A549 (cell line): ENCODE data around the gene MT1A. TPM values are rescaled to one million over a fixed set of nuclear protein-coding genes. Genes with fewer than 3 reads are reported as not detected.

Experiments used
- ATAC-seq, 2 experiments: fragments of 200-7000 bp in 1 of 2; fragments of >200 bp in 1 of 2; cut with Nextera tagmentation in 1 of 2; cut with Tn5 transposase in 1 of 2; 3 replicates each; pipeline versions ENCODE4 v1.8.0 to v1.9.1; 2018 to 2020; ENCODE audit warnings: mild to moderate bottlenecking in 1 of 2, moderate library complexity in 1 of 2
- CTCF ChIA-PET: fragments of 300-600 bp; sonication (Branson Sonifier 250); formaldehyde crosslinking; extraction: SDS; loops from one replicate; lab custom pipeline; 2021; ENCODE audit warnings: antibody characterized with exemption, inconsistent platforms; lab: Yijun Ruan, JAX
- POLR2A ChIA-PET: fragments of 350-600 bp; formaldehyde crosslinking; extraction: SDS; loops from one replicate; lab custom pipeline; 2021; ENCODE audit warnings: antibody characterized with exemption, inconsistent platforms; lab: Yijun Ruan, JAX
- DNase-seq, 2 experiments: peaks; one replicate each; pipeline versions ENCODE4 v3.0.0 to v3.0.0-alpha.2; 2011 to 2016; ENCODE audit warnings: low read depth in 1 of 2, low spot score in 1 of 2
- FAIRE-seq: peaks from 2 replicates; lab custom pipeline; 2011; peaks lifted over from hg19 to GRCh38; lab: Jason Lieb, UNC
- H3K27ac ChIP-seq, 2 experiments: fragments of >200 bp; sonication (Bioruptor Twin); formaldehyde crosslinking; 3 replicates each; pipeline ENCODE4 v1.5.1; 2016 to 2017
- H3K4me1 ChIP-seq: fragments of >200 bp; sonication (Bioruptor Twin); formaldehyde crosslinking; 3 replicates; pipeline ENCODE4 v1.6.1; 2016
- H3K4me2 ChIP-seq: fragments of >200 bp; sonication (Bioruptor Twin); formaldehyde crosslinking; 3 replicates; pipeline ENCODE4 v1.6.1; 2016
- H3K4me3 ChIP-seq: fragments of >200 bp; sonication (Bioruptor Twin); formaldehyde crosslinking; 3 replicates; pipeline ENCODE4 v1.5.1; 2016
- H3K9me3 ChIP-seq: fragments of >200 bp; sonication (Bioruptor Twin); formaldehyde crosslinking; 3 replicates; pipeline ENCODE4 v1.6.1; 2016
- CEBPB ChIP-seq, 2 experiments: fragments of >200 bp in 1 of 2; sonication (Bioruptor Twin) in 1 of 2; formaldehyde crosslinking in 1 of 2; IDR thresholded peaks; 2 replicates each; pipeline ENCODE4 v1.6.1; 2012 to 2016
- CHD4 ChIP-seq: fragments of 200-600 bp; sonication (generic); IDR thresholded peaks from 2 replicates; pipeline ENCODE4 v1.6.1; 2016; ENCODE audit warnings: antibody characterized with exemption, mild to moderate bottlenecking, borderline replicate concordance
- CTCF ChIP-seq: fragments of >200 bp; sonication (Bioruptor Twin); formaldehyde crosslinking; IDR thresholded peaks from 3 replicates; pipeline ENCODE4 v1.5.1; 2016
- ESRRA ChIP-seq: fragments of 150-350 bp; IDR thresholded peaks from 2 replicates; pipeline ENCODE4 v1.6.1; 2014; ENCODE audit warnings: mild to moderate bottlenecking, low read length, borderline replicate concordance
- FOXS1 ChIP-seq: fragments of 250-450 bp; sonication (Bioruptor Pico); IDR thresholded peaks from 2 replicates; pipeline ENCODE4 v1.5.0; 2020; ENCODE audit warnings: mild to moderate bottlenecking, moderate library complexity
- HES2 ChIP-seq: fragments of >200 bp; sonication (Bioruptor Twin); formaldehyde crosslinking; IDR thresholded peaks from 2 replicates; pipeline ENCODE4 v1.6.1; 2016
- HOXB13 ChIP-seq: fragments of 250-450 bp; sonication (Bioruptor Pico); IDR thresholded peaks from 2 replicates; pipeline ENCODE4 v1.5.0; 2020; ENCODE audit warnings: low read depth, mild to moderate bottlenecking, moderate library complexity
- JUN ChIP-seq, 2 experiments: fragments of >200 bp; sonication (Bioruptor Twin); formaldehyde crosslinking; IDR thresholded peaks; 2 replicates in 1 of 2; 3 replicates in 1 of 2; pipeline ENCODE4 v1.6.1; 2016 to 2017
- KDM1A ChIP-seq: fragments of 200-600 bp; sonication (generic); IDR thresholded peaks from 2 replicates; pipeline ENCODE4 v1.6.1; 2016; ENCODE audit warnings: low read depth, mild to moderate bottlenecking
- KDM5A ChIP-seq: fragments of 200-600 bp; sonication (generic); IDR thresholded peaks from 2 replicates; pipeline ENCODE4 v1.6.1; 2016; ENCODE audit warnings: antibody characterized with exemption, mild to moderate bottlenecking
- MAFK ChIP-seq: fragments of 450-650 bp; IDR thresholded peaks from 2 replicates; pipeline ENCODE4 v1.6.1; 2014; ENCODE audit not compliant: partially characterized antibody
- MAX ChIP-seq: IDR thresholded peaks from 2 replicates; pipeline ENCODE4 v1.6.1; 2012
- NPAS2 ChIP-seq: fragments of 250-450 bp; sonication (Bioruptor Pico); IDR thresholded peaks from 2 replicates; pipeline ENCODE4 v1.8.0; 2022; ENCODE audit warnings: mild to moderate bottlenecking, moderate library complexity, borderline replicate concordance
- RARB ChIP-seq: fragments of 250-450 bp; sonication (Bioruptor Pico); IDR thresholded peaks from 2 replicates; pipeline ENCODE4 v1.8.0; 2021; ENCODE audit warnings: mild to moderate bottlenecking, moderate library complexity
- REST ChIP-seq: fragments of 200-600 bp; sonication (generic); IDR thresholded peaks from 2 replicates; pipeline ENCODE4 v1.6.1; 2016; ENCODE audit warnings: antibody characterized with exemption, mild to moderate bottlenecking, moderate library complexity
- RFX5 ChIP-seq: fragments of 450-650 bp; IDR thresholded peaks from 2 replicates; pipeline ENCODE4 v1.7.1; 2014; ENCODE audit warnings: antibody characterized with exemption, mild to moderate bottlenecking, moderate library complexity
- TFCP2L1 ChIP-seq: fragments of 250-450 bp; sonication (Bioruptor Pico); IDR thresholded peaks from 2 replicates; pipeline ENCODE4 v1.5.0; 2021; ENCODE audit warnings: mild to moderate bottlenecking
- WGBS: methylation state at CpG from one replicate; pipeline ENCODE4 v1.1.6; 2017; ENCODE audit errors: missing lambda C conversion rate; 5-methylcytosine and 5-hydroxymethylcytosine counted together
- polyA plus RNA-seq, 4 experiments: library from polyadenylated mRNA; depleted of rRNA in 3 of 4; stranded (reverse); fragments of >200 nt; fragmentation: RNase III in 1 of 4; extraction: RNeasy Plus Mini Kit Qiagen cat#74134 plus additional on column Dnase treatment in 1 of 4; gene quantifications; 2 replicates in 3 of 4; 3 replicates in 1 of 4; pipeline ENCODE4 v1.2.3, GENCODE V29; 2011 to 2017

MT1A gene
- polyA plus RNA-seq, 2 of the 4 experiments (the other 2 are of a cell fraction): 5.3 to 12.8 TPM

DNA sequence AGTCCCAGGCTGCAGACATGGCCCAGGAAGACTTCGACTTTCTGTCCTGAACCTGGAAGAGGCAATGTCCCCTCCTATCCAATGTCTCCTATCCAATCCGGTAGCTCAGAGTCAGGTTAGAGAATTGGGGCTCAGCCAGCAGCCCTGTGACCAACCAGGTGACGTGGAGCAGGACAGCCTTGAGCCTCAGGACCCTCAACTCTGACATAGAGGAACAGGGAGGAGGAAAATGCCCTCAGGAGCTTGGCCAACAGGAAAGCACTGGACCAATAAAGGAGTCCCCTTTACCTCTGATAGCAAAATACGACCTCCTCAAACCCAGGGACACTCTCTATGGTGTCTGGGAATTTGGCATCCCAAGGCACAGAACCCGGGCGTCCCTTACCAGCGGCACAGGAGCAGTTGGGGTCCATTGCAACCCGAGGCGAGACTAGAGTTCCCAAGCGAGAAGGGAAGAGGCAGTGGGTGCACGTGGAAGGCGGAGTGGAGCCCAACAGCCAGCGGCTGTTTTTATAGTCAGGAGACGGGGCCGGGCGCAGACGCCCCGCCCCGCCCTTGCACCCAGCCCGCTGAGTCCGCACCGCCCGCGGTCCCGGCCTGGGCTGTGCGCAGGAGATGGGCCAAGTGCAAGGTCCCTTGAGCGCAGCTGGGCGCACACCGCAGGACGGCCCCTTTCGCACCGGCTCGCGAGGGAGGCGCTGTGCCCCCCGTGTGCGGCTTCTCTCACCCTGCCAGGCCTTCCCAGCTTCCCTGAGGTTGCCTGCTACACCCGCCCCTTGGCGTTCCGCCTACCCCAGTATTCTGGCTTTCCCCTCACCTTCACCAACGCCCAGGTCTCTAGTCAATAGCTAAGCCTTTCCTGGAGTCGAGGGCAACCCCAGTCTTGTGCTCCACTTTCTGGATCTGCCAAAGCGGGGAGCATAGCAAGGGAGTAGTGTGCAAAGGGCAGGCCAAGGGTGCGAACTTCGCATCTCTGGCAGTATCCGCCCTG lies 29.4 kb downstream of the MT1A start, which contains the start of gene MT1G (continued):
- TF ChIP-seq REST (no peak), HOXB13 (no peak), ESRRA (no peak), JUN (IDR thresholded peaks at IDR 0.05) (no peak)

- Histone ChIP-seq H3K4me1 (no peaks in the 10 kb centered on the region), H3K27ac (no peak within 1 kb of the TSS), H3K9me3 (no peaks in the 10 kb centered on the region), H3K4me3 (no peak within 1 kb of the TSS), H3K4me2 (no peak within 1 kb of the TSS)
- ChIA-PET CTCF (interaction anchor here (1.0 to 1.8 kb wide), 2 partner anchors 26 to 69 kb away, joined by 3 to 6 read pairs; no protein-coding TSS in a partner anchor), POLR2A (no interaction called here)
- TF ChIP-seq CTCF (no peak), TFCP2L1 (CRISPR knock-in tag) (no peak), RARB (CRISPR knock-in tag) (no peak), HOXB13 (no peak), KDM5A (no peak), CEBPB (IDR thresholded peaks at IDR 0.05) (no peak), HES2 (no peak), MAFK (no peak), CHD4 (no peak), MAX (no peak), KDM1A (no peak), FOXS1 (no peak), RFX5 (no peak), NPAS2 (no peak)
- FAIRE-seq (no peak), ATAC-seq (no peak), DNase-seq (no peak)
- WGBS: 74% methylated on average over 38 of the region's 38 CpGs
These were observed 30.8 kb downstream of the MT1A start, which contains the start of gene MT1H for GRCh38 chr16:56669005-56669839. Gene MT1H, plus strand, starts transcription at chr16:56669814. Its CDS starts 71 bp downstream, at chr16:56669885.
